Tibial artery (tissue), 4 donors: Measurements from ENCODE around the gene MAB21L4.

ENCODE experiments used
- DNase-seq, 2 donors: peaks; one replicate each; pipeline ENCODE4 v3.0.0-alpha.2; 2019
- H3K27ac ChIP-seq, 2 donors: fragments of 200-600 bp; sonication (generic) in 1 of 2; 1 replicate in 1 of 2; 2 replicates in 1 of 2; pipeline ENCODE4 v1.5.1; 2018 to 2019; ENCODE audit warnings: mild to moderate bottlenecking in 1 of 2
- H3K27me3 ChIP-seq, 2 donors: fragments of 200-600 bp; sonication (generic) in 1 of 2; one replicate each; pipeline versions ENCODE4 v1.5.1 to v1.6.0; 2016 to 2019
- H3K36me3 ChIP-seq, 3 donors: fragments of 200-600 bp; sonication (generic) in 2 of 3; one replicate each; pipeline ENCODE4 v1.5.1; 2016 to 2019; ENCODE audit warnings: mild to moderate bottlenecking in 2 of 3
- H3K4me1 ChIP-seq, 4 donors: fragments of 200-600 bp; sonication (generic) in 2 of 4; 1 replicate in 3 of 4; 2 replicates in 1 of 4; pipeline ENCODE4 v1.5.1; 2016 to 2019
- H3K4me3 ChIP-seq, 2 donors: fragments of 200-600 bp; sonication (generic) in 1 of 2; 1 replicate in 1 of 2; 2 replicates in 1 of 2; pipeline ENCODE4 v1.5.1; 2018 to 2019; ENCODE audit warnings: mild to moderate bottlenecking in 2 of 2
- H3K9me3 ChIP-seq, 3 donors: fragments of 200-600 bp; sonication (generic) in 1 of 3; one replicate each; pipeline ENCODE4 v1.5.1; 2016 to 2019
- CTCF ChIP-seq, 2 experiments: fragments of 200-600 bp in 1 of 2; fragments of 450-650 bp in 1 of 2; IDR thresholded peaks; one replicate each; pipeline ENCODE4 v1.5.1; 2017 to 2019; ENCODE audit warnings: antibody characterized with exemption in 2 of 2, mild to moderate bottlenecking in 1 of 2, moderate library complexity in 1 of 2
- intact Hi-C: fragments of 100-400 bp; cut with DNase I; formaldehyde crosslinking; loops from one replicate; pipeline ENCODE4 v1.15.0; 2023; ENCODE audit warnings: low total_unique reads

MAB21L4 gene

DNA sequence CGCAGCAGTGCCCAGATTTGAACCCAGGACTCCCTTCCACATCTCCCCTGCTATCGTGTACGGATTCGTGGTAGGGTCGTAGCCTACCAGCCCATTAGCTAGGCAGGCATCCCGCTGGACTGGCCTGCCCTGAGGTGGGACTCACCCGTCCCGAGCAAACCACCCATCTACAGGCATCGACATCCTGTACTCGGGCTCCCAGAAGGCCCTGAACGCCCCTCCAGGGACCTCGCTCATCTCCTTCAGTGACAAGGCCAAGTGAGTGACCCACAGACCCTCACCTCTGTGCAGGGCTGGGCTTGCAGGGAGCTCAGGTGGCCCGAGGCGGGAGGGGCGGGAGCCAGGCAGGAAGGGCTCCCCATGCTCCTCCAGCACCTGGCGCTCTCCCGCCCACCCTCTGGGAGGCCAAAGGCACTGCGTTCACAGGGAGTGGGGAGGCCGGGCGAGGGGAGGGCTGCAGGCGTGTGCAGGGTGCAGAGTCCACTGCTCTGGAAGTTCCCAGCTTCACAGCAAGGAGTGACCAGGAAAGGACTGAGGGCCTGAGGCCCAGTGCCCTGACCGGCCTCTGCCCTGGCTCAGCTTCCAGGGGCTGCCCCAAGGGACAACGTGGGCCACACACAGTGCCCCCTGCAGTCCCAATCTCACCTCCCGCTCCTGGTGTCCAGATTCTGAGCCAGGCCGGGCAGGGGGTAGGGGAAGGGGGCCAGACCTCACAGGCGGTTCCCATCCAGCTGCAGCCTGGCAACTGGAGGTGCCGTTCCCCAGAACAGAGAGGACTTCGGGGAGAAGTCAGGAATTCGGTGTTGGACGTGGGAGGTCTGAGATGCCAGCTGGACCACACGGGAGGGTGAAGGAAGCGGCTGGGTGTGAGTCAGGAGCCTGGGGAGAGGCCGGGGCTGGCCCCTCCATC lies 21.9 kb downstream of the MAB21L4 start:
- no peak for DNase-seq
- Histone ChIP-seq H3K36me3 (no peaks in the 10 kb centered on the region), H3K27me3 (peaks cover 0 to 53% of the 10 kb centered on the region in 2 donors), H3K27ac (no peak overlapping the region), H3K9me3 (no peaks in the 10 kb centered on the region), H3K4me3 (no peak overlapping the region), H3K4me1 (no peaks in the 10 kb centered on the region)
- no peak for TF ChIP-seq CTCF (IDR thresholded peaks at IDR 0.05)
- intact Hi-C loops: no loop called here

DNA sequence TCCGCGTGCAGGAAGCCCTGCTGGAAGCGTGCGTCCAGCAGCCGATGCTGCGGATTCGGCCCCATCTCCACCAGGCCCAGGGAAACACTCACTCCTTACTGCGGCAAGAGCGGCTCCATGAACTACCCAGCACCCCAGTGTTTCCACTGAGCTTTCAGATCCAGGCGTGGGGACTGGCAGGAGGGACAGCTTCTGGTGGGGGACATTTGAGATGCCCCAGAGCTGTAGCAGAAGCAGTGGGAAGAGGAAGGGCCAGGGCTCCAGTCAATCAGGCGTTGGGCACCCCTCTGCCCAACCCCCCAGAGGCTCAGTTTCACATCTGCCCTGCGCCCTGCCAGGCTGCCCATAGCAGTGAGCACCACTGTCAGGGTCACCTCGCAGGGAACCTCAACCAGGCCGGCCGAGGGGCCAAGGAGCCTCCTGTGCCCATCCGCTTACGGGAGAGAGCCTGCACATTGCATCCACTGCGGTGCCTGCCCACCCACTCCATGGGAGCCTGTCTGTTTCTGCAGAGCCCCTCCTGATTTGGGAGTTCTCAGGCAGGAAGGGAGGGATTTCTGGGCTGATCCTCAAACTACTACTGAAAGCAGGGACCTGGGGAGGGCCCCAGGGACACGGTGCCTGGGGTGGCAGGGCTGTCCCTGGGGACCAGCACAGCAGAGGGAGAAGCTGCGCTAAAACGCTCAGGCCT lies 22.7 kb downstream of the MAB21L4 start:
- no peak for DNase-seq
- peaks cover 0 to 59% of the 10 kb centered on the region in 2 donors for H3K27me3 ChIP-seq
- intact Hi-C loops: no loop called here
- H3K9me3 ChIP-seq: no peaks in the 10 kb centered on the region
- no peak for TF ChIP-seq CTCF (IDR thresholded peaks at IDR 0.05)
- no peaks in the 10 kb centered on the region for H3K36me3 ChIP-seq
- no peaks in the 10 kb centered on the region for H3K4me1 ChIP-seq
- H3K4me3 ChIP-seq: no peak overlapping the region
- H3K27ac ChIP-seq: no peak overlapping the region

DNA sequence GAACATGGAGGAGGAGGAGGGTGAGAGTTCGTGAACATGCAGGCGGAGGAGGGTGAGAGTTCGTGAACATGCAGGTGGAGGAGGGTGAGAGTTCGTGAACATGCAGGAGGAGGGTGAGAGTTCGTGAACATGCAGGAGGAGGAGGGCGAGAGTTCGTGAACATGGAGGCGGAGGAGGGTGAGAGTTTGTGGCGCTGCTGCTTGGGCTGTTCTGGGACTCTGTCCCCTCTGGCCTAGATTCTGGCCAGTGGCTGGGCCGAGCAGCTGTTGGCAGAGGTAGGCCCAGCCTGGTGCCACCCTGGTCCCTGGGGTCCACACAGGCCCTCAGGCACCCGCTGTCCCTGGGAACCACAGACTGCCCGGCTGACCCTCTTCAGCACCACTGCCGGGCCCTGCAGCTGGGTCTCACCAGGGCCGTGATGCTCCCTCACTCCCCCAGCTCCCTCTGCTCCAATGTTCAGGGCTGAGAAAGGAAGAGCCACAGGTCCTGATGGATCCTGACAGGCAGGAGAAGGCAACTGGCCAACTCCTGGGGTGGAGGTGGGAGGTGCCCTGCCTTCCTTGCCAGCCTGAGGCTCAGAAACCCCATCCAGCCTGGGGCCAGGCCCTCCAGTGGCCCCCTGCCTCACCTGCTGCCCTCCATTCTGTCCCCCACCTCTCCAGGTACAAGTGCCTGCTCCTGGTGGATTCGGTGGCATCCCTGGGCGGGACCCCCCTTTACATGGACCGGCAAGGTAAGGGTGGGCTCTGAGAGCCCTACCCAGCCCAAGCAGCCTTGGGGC lies 23.4 kb downstream of the MAB21L4 start:
- Histone ChIP-seq H3K4me1 (no peaks in the 10 kb centered on the region), H3K27me3 (peaks cover 0 to 59% of the 10 kb centered on the region in 2 donors), H3K27ac (no peak overlapping the region), H3K36me3 (no peaks in the 10 kb centered on the region), H3K9me3 (no peaks in the 10 kb centered on the region), H3K4me3 (no peak overlapping the region)
- DNase-seq: no peak
- intact Hi-C loops: no loop called here
- no peak for TF ChIP-seq CTCF (IDR thresholded peaks at IDR 0.05)

GRCh38 chr2:240871071-240871958 lies 24.6 kb downstream of the MAB21L4 start:
- H3K4me3 ChIP-seq: no peak overlapping the region
- H3K4me1 ChIP-seq: no peaks in the 10 kb centered on the region
- H3K27me3 ChIP-seq: peaks cover 0 to 56% of the 10 kb centered on the region in 2 donors
- intact Hi-C loops: no loop called here
- H3K36me3 ChIP-seq: no peaks in the 10 kb centered on the region
- TF ChIP-seq CTCF (IDR thresholded peaks at IDR 0.05): no peak
- no peak for DNase-seq
- H3K27ac ChIP-seq: no peak overlapping the region
- no peaks in the 10 kb centered on the region for H3K9me3 ChIP-seq
